ENCODE results near the gene ADCY3. TPM values are rescaled to one million over a fixed set of nuclear protein-coding genes. Genes with fewer than 3 reads are reported as not detected.

The ADCY3 gene
- total and polyA plus RNA-seq, 10 of the 15 experiments (the other 5 are each of a cell fraction or from before 2014, with no cell fraction given) = 2.8 to 102 (median 50.4) TPM

DNA sequence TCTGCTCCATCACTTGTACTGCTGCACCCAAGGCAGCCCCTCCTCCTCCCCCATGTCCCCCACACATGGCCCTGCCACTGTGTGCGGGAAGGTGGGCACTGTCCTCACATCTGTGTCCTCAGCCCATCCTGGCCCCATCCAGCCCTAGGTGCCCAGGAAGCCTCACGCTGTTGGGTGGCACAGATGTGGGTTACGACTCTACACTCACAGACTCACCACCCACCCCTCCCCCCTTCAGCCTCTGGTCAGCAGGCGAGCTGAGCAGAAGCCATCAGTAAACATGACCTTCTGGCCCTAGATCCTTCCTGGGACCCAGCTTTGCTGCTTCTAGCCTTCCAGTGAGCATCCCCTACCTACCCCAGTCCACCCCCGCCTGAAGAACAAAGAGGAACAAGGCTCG, 43.0 kb downstream of the ADCY3 start:
- intact Hi-C loops (cut with micrococcal nuclease; ENCODE audit: unreplicated experiment) = no loop called here
- no peak overlapping the region for H3K4me3 ChIP-seq
- H3K27ac ChIP-seq (ENCODE audit: control insufficient read depth, insufficient read depth) = no peak overlapping the region
- H3K9me3 ChIP-seq (replicated peaks; ENCODE audit: control insufficient read depth, insufficient read depth, low read length) = no peaks in the 10 kb centered on the region
- H4K20me1 ChIP-seq (ENCODE audit: control insufficient read depth, insufficient read depth) = no peaks in the 10 kb centered on the region; the same call in 1 of the 2 replicates
- 83% methylated on average over 6 of the region's 6 CpGs for WGBS (ENCODE audit: insufficient coverage, insufficient replicate concordance, low lambda C conversion rate, missing lambda C conversion rate)
- H3K79me2 ChIP-seq (ENCODE audit: control insufficient read depth, insufficient read depth, low read length) = peaks cover 15% of the 10 kb centered on the region
- H3K27me3 ChIP-seq (replicated peaks in 1 of 2; ENCODE audit: control insufficient read depth in 2 of 2, insufficient read depth in 2 of 2, low read length in 1 of 2) = no peaks in the 10 kb centered on the region
- no peak overlapping the region for H2AFZ ChIP-seq (ENCODE audit: control insufficient read depth, low read depth, low read length)
- ChIA-PET SMC1A (ENCODE audit: uncharacterized antibody, unreplicated experiment) (no interaction called here), CTCF (interaction anchor here (1.2 to 1.5 kb wide), 2 partner anchors 44 to 468 kb away, joined by 3 read pairs; no protein-coding TSS in a partner anchor), RAD21 (ENCODE audit: unreplicated experiment) (no interaction called here), POLR2A (no interaction called here)
- H3K36me3 ChIP-seq (ENCODE audit: control insufficient read depth in 2 of 2, insufficient read depth in 2 of 2, low read length in 1 of 2) = peaks cover 6 to 19% of the 10 kb centered on the region in 2 experiments; a peak in 3 of 4 replicates
- no peak overlapping the region for H3K9ac ChIP-seq (ENCODE audit: control insufficient read depth, insufficient read depth, low read length)
- FAIRE-seq = no peak
- no peak for TF ChIP-seq MYB (IDR thresholded peaks at IDR 0.05; ENCODE audit: borderline replicate concordance, low read depth, low read length)
- no peak for TF ChIP-seq ASH2L (IDR thresholded peaks at IDR 0.05; ENCODE audit: borderline replicate concordance, low read depth)
- no peak for TF ChIP-seq KDM1A (IDR thresholded peaks at IDR 0.05; ENCODE audit: borderline replicate concordance)
- TF ChIP-seq NFYB (IDR thresholded peaks at IDR 0.05; ENCODE audit: insufficient read depth, low read depth, low read length) = no peak
- TF ChIP-seq HDAC6 (IDR thresholded peaks at IDR 0.05; ENCODE audit: unreplicated experiment) = no peak
- no peak for TF ChIP-seq IRF4 (IDR thresholded peaks at IDR 0.05; ENCODE audit: low read depth, low read length)
- no peak for TF ChIP-seq EZH2 (IDR thresholded peaks at IDR 0.05; ENCODE audit: borderline replicate concordance, control insufficient read depth, low read depth, low read length)
- no peak for TF ChIP-seq STAT1 (conservative IDR thresholded peaks at IDR 0.05)
- TF ChIP-seq, protein P1, sequence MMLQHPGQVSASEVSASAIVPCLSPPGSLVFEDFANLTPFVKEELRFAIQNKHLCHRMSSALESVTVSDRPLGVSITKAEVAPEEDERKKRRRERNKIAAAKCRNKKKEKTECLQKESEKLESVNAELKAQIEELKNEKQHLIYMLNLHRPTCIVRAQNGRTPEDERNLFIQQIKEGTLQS (IDR thresholded peaks at IDR 0.05; ENCODE audit: borderline replicate concordance, extremely low read depth, low read depth, low read length) = no peak
- TF ChIP-seq GABPA (IDR thresholded peaks at IDR 0.05; ENCODE audit: low read depth) = no peak
- TF ChIP-seq NRF1 (conservative IDR thresholded peaks at IDR 0.05; ENCODE audit: low read depth, low read length) = no peak
- TF ChIP-seq, protein P2, sequence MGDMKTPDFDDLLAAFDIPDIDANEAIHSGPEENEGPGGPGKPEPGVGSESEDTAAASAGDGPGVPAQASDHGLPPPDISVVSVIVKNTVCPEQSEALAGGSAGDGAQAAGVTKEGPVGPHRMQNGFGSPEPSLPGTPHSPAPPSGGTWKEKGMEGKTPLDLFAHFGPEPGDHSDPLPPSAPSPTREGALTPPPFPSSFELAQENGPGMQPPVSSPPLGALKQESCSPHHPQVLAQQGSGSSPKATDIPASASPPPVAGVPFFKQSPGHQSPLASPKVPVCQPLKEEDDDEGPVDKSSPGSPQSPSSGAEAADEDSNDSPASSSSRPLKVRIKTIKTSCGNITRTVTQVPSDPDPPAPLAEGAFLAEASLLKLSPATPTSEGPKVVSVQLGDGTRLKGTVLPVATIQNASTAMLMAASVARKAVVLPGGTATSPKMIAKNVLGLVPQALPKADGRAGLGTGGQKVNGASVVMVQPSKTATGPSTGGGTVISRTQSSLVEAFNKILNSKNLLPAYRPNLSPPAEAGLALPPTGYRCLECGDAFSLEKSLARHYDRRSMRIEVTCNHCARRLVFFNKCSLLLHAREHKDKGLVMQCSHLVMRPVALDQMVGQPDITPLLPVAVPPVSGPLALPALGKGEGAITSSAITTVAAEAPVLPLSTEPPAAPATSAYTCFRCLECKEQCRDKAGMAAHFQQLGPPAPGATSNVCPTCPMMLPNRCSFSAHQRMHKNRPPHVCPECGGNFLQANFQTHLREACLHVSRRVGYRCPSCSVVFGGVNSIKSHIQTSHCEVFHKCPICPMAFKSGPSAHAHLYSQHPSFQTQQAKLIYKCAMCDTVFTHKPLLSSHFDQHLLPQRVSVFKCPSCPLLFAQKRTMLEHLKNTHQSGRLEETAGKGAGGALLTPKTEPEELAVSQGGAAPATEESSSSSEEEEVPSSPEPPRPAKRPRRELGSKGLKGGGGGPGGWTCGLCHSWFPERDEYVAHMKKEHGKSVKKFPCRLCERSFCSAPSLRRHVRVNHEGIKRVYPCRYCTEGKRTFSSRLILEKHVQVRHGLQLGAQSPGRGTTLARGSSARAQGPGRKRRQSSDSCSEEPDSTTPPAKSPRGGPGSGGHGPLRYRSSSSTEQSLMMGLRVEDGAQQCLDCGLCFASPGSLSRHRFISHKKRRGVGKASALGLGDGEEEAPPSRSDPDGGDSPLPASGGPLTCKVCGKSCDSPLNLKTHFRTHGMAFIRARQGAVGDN (IDR thresholded peaks at IDR 0.05) = no peak
- TF ChIP-seq TBL1XR1 (IDR thresholded peaks at IDR 0.05; ENCODE audit: low read depth, low read length) = no peak
- TF ChIP-seq, protein P3, sequence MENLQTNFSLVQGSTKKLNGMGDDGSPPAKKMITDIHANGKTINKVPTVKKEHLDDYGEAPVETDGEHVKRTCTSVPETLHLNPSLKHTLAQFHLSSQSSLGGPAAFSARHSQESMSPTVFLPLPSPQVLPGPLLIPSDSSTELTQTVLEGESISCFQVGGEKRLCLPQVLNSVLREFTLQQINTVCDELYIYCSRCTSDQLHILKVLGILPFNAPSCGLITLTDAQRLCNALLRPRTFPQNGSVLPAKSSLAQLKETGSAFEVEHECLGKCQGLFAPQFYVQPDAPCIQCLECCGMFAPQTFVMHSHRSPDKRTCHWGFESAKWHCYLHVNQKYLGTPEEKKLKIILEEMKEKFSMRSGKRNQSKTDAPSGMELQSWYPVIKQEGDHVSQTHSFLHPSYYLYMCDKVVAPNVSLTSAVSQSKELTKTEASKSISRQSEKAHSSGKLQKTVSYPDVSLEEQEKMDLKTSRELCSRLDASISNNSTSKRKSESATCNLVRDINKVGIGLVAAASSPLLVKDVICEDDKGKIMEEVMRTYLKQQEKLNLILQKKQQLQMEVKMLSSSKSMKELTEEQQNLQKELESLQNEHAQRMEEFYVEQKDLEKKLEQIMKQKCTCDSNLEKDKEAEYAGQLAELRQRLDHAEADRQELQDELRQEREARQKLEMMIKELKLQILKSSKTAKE (IDR thresholded peaks at IDR 0.05; ENCODE audit: low read depth, poor library complexity, severe bottlenecking) = no peak
- TF ChIP-seq NR2F1 (conservative IDR thresholded peaks at IDR 0.05) = no peak
- no peak for TF ChIP-seq IKZF2 (IDR thresholded peaks at IDR 0.05)
- TF ChIP-seq CBX5 (IDR thresholded peaks at IDR 0.05; ENCODE audit: low read depth) = no peak
- DNase-seq (ENCODE audit: low read depth, low spot score) = no peak
- H3K4me1 ChIP-seq (ENCODE audit: control insufficient read depth, insufficient read depth, low read length) = no peaks in the 10 kb centered on the region
- H3K4me2 ChIP-seq (ENCODE audit: control insufficient read depth, insufficient read depth) = no peak overlapping the region
- no TSS peak for BruUV-seq (replicated peaks)
- in situ Hi-C loops (cut with MboI) = no loop called here
- ATAC-seq = no peak
